Measurements from ENCODE around the gene KCNK1. TPM values are rescaled to one million over a fixed set of nuclear protein-coding genes. Genes with fewer than 3 reads are reported as not detected.
"Not testable (repeated sequence)": the region's sequence is repeated elsewhere in the genome, so short reads cannot be mapped to it uniquely, and the experiment has no call there.

KCNK1 gene
- total RNA-seq, 1 donor from 2014 or later = not detected

- H3K4me3 Mint-ChIP-seq (ENCODE audit: unreplicated experiment) = no peak overlapping the region
- no peak overlapping the region for H3K27ac Mint-ChIP-seq (ENCODE audit: unreplicated experiment)
- H3K27me3 Mint-ChIP-seq (ENCODE audit: unreplicated experiment) = no peaks in the 10 kb centered on the region
- H3K9me3 Mint-ChIP-seq (ENCODE audit: unreplicated experiment) = no peaks in the 10 kb centered on the region
- no peaks in the 10 kb centered on the region for H3K4me1 Mint-ChIP-seq (ENCODE audit: low read depth, unreplicated experiment)
- TF ChIP-seq CTCF (IDR thresholded peaks at IDR 0.05; ENCODE audit: partially characterized antibody, unreplicated experiment) = no peak
- DNase-seq = no peak
- no peaks in the 10 kb centered on the region for H3K36me3 Mint-ChIP-seq (ENCODE audit: unreplicated experiment)
Observed at GRCh38 chr1:233677690-233678354, 63.9 kb downstream of the KCNK1 start.

GRCh38 chr1:233679030-233679429 is 65.1 kb downstream of the KCNK1 start:
- Mint-ChIP-seq H3K4me3 (ENCODE audit: unreplicated experiment) (no peak overlapping the region), H3K27ac (ENCODE audit: unreplicated experiment) (no peak overlapping the region), H3K27me3 (ENCODE audit: unreplicated experiment) (no peaks in the 10 kb centered on the region), H3K36me3 (ENCODE audit: unreplicated experiment) (no peaks in the 10 kb centered on the region), H3K9me3 (ENCODE audit: unreplicated experiment) (no peaks in the 10 kb centered on the region), H3K4me1 (ENCODE audit: low read depth, unreplicated experiment) (no peaks in the 10 kb centered on the region)
- no peak for TF ChIP-seq CTCF (IDR thresholded peaks at IDR 0.05; ENCODE audit: partially characterized antibody, unreplicated experiment)
- DNase-seq = no peak

- no peak for DNase-seq
- Mint-ChIP-seq H3K4me1 (ENCODE audit: low read depth, unreplicated experiment) (peaks cover under 1% of the 10 kb centered on the region), H3K9me3 (ENCODE audit: unreplicated experiment) (no peaks in the 10 kb centered on the region), H3K36me3 (ENCODE audit: unreplicated experiment) (no peaks in the 10 kb centered on the region), H3K27me3 (ENCODE audit: unreplicated experiment) (no peaks in the 10 kb centered on the region), H3K27ac (ENCODE audit: unreplicated experiment) (no peak overlapping the region), H3K4me3 (ENCODE audit: unreplicated experiment) (no peak overlapping the region)
- TF ChIP-seq CTCF (IDR thresholded peaks at IDR 0.05; ENCODE audit: partially characterized antibody, unreplicated experiment) = no peak
Observed at GRCh38 chr1:233679591-233680373, 65.9 kb downstream of the KCNK1 start.

GRCh38 chr1:233681285-233681684 is 67.4 kb downstream of the KCNK1 start:
- peaks cover 3% of the 10 kb centered on the region for H3K4me1 Mint-ChIP-seq (ENCODE audit: low read depth, unreplicated experiment)
- no peak for TF ChIP-seq CTCF (IDR thresholded peaks at IDR 0.05; ENCODE audit: partially characterized antibody, unreplicated experiment)

GRCh38 chr1:233686653-233687052 is 72.7 kb downstream of the KCNK1 start:
- H3K9me3 Mint-ChIP-seq (ENCODE audit: unreplicated experiment); H3K4me1 Mint-ChIP-seq (ENCODE audit: low read depth, unreplicated experiment); H3K36me3 Mint-ChIP-seq (ENCODE audit: unreplicated experiment); H3K4me3 Mint-ChIP-seq (ENCODE audit: unreplicated experiment); DNase-seq; H3K27ac Mint-ChIP-seq (ENCODE audit: unreplicated experiment); H3K27me3 Mint-ChIP-seq (ENCODE audit: unreplicated experiment): not testable (repeated sequence)

More at GRCh38 chr1:233681285-233681684, 67.4 kb downstream of the KCNK1 start:
- H3K4me3 Mint-ChIP-seq (ENCODE audit: unreplicated experiment) = no peak overlapping the region
- no peak for DNase-seq
- no peak overlapping the region for H3K27ac Mint-ChIP-seq (ENCODE audit: unreplicated experiment)
- no peaks in the 10 kb centered on the region for H3K27me3 Mint-ChIP-seq (ENCODE audit: unreplicated experiment)
- no peaks in the 10 kb centered on the region for H3K9me3 Mint-ChIP-seq (ENCODE audit: unreplicated experiment)
- no peaks in the 10 kb centered on the region for H3K36me3 Mint-ChIP-seq (ENCODE audit: unreplicated experiment)

Measured in glutamatergic neuron (in vitro differentiated cells).